GM12872 (cell line): ENCODE measurements around the gene CTNS.

Experiments
- TF ChIP-seq, protein P1 (sequence below): IDR thresholded peaks from 3 replicates; pipeline ENCODE4 v1.5.1; 2011; ENCODE audit warnings: low read depth, mild to moderate bottlenecking, low read length, moderate library complexity; ENCODE audit not compliant: insufficient read depth

Gene CTNS

GRCh38 chr17:3627769-3628167 is 8.8 kb upstream of the CTNS start:
- TF ChIP-seq, protein P1, sequence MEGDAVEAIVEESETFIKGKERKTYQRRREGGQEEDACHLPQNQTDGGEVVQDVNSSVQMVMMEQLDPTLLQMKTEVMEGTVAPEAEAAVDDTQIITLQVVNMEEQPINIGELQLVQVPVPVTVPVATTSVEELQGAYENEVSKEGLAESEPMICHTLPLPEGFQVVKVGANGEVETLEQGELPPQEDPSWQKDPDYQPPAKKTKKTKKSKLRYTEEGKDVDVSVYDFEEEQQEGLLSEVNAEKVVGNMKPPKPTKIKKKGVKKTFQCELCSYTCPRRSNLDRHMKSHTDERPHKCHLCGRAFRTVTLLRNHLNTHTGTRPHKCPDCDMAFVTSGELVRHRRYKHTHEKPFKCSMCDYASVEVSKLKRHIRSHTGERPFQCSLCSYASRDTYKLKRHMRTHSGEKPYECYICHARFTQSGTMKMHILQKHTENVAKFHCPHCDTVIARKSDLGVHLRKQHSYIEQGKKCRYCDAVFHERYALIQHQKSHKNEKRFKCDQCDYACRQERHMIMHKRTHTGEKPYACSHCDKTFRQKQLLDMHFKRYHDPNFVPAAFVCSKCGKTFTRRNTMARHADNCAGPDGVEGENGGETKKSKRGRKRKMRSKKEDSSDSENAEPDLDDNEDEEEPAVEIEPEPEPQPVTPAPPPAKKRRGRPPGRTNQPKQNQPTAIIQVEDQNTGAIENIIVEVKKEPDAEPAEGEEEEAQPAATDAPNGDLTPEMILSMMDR, result no peak

DNA sequence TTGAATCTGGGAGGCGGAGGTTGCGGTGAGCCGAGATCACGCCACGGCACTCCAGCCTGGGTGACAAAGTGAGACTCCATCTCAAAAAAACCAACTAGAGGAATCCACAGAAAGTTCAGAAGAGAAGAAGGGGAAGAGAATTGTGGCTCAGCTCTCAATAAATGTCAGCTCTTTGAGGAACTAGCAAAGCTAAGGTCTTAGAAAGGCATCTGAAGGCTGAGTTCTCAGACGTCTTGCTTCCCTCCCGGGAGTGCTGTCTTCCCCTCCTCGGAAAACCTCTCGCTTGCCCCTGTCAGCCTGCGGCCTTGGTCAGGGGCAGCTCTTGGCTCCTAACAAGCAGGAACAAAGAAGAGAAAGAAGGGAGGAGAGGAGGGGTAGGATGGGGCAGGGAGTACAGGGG is 5.8 kb upstream of the CTNS start:
- TF ChIP-seq, protein P1, result no peak

- TF ChIP-seq, protein P1, result no peak
These were observed 4.3 kb upstream of the CTNS start for GRCh38 chr17:3632287-3632686.

DNA sequence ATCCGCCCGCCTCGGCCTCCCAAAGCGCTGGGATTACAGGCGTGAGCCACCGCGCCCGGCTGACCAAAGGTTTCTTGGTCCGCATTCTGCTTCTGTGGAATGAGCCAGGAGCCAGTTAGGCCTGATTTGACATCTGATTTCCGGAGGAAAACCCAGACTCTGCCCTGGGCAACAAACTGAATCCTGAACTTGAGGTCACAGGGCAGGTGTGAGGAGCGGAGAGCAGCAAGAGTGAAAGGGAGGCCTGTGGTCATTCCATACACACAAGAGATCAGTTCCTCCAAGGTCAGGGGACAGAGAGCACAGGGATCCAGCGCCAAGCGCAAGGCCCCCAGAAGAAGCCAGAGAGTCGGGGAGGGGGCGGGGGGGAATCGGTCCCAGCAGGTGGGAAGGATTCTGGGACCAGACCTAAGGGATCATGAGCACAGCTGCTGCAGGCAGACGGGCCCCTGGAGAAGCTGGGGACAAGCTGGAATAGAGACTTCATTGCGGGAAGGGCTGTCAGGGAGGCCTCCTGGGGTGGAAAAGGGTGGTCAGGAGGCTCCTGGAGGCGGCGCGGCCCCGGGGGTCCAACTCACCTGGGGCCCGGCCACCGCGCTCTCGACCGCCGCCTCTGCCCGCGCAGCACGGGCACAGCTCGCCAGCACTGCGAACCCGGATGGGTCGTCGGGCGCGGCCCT is 946 bp upstream of the CTNS start:
- TF ChIP-seq, protein P1, result no peak

DNA sequence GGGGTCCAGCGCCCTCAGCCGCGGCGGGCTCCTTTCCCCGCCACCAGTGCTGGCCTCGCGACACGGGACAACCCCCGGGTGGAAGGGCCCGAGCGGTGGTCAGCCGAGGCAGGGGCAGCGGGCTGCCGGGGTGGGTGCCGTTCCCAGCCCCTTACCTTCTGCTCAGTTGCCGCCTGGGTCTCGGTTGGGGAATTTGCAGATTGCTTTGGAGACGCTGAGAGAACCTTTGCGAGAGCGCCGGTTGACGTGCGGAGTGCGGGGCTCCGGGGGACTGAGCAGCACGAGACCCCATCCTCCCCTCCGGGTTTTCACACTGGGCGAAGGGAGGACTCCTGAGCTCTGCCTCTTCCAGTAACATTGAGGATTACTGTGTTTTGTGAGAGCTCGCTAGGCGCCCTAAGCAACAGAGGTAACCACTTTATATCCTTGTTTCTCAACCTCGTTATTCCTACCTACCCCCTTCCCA is 381 bp downstream of the CTNS start:
- TF ChIP-seq, protein P1, result no peak

DNA sequence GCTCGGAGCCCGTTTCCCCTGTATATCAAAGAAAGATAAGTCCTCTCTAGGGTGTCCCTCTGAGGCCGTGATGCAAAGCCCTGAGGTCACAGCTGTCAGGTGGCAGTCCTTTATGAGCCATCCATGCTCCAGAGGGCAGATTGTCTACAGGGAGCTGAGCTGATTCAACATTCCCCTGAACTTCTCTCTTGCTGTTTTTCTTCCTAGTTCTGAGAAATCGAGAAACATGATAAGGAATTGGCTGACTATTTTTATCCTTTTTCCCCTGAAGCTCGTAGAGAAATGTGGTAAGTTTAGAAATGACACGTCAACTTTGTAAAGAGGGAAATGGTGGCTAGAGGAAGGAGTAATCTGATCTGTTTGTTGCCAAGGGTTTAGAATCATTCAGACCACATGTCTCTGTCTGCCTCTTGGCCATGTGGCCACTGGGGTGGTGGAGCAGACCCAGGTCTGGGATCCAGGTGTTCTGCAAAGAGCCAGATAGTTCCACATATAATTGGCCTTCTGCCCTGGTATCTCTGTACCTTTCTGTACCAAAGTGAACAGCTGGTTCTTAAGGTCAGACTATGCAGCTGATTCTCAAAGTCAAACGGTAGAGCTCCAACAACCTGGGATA is 3.5 kb downstream of the CTNS start:
- TF ChIP-seq, protein P1, result no peak

DNA sequence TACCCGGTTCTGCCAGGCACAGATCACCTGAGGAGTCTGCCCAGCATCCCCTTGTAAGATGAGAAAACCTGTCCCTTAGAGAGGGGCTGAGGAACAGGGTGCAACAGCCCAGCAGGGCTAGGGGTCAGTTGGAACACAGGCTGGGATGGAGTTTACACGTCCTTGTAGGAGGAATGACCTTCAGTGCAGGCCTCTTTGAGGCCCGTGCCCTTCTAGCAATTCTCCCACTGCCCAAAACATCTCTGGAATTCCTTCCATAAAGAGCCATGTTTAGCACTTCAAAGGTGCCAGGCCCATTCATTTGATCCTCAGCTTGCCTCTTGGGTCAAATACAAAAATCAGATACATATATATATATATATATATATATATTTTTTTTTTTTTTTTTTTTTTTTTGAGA is 4.5 kb downstream of the CTNS start:
- TF ChIP-seq, protein P1, result no peak
